Stimulated activated CD4-positive, alpha-beta T cell treated with anti-CD3 and anti-CD28 coated beads, TNF-alpha, amount 100 ng/mL, for 4 hours (primary cell): Measurements from ENCODE around the gene TRMT61A.
"Not testable (repeated sequence)": the region's sequence is repeated elsewhere in the genome, so short reads cannot be mapped to it uniquely, and the experiment has no call there.

Source experiments
- DNase-seq, 3 experiments: peaks; one replicate each; pipeline ENCODE4 v3.0.0-alpha.2; 2020; ENCODE audit warnings: low read depth in 3 of 3

The TRMT61A gene

GRCh38 chr14:103508521-103509329 lies 20.3 kb upstream of the TRMT61A start:
- no peak for DNase-seq

- DNase-seq = no peak
Measured at GRCh38 chr14:103509864-103510723, 18.9 kb upstream of the TRMT61A start.

GRCh38 chr14:103510724-103511693 lies 18.0 kb upstream of the TRMT61A start:
- DNase-seq = no peak

GRCh38 chr14:103512180-103512579 lies 16.8 kb upstream of the TRMT61A start:
- DNase-seq = not testable (repeated sequence)

GRCh38 chr14:103512701-103513611 lies 16.0 kb upstream of the TRMT61A start:
- DNase-seq = no peak

GRCh38 chr14:103514596-103515421 lies 14.2 kb upstream of the TRMT61A start:
- no peak for DNase-seq

- no peak for DNase-seq
Measured at GRCh38 chr14:103516426-103517173, 12.4 kb upstream of the TRMT61A start.

- DNase-seq = no peak
Measured at GRCh38 chr14:103517174-103517566, 11.8 kb upstream of the TRMT61A start.

GRCh38 chr14:103517721-103518421 lies 11.1 kb upstream of the TRMT61A start:
- DNase-seq = no peak

GRCh38 chr14:103518422-103519042 lies 10.5 kb upstream of the TRMT61A start:
- DNase-seq = peak in 2 of 3 experiments; percentile 28 to 42

GRCh38 chr14:103519043-103519836 lies 9.8 kb upstream of the TRMT61A start:
- no peak for DNase-seq

GRCh38 chr14:103519837-103520212 lies 9.2 kb upstream of the TRMT61A start:
- DNase-seq = no peak

- DNase-seq = no peak
Measured at GRCh38 chr14:103520269-103520656, 8.7 kb upstream of the TRMT61A start.

- peak; percentile 39 to 58 (median 55) for DNase-seq
Measured at GRCh38 chr14:103520657-103521437, 8.1 kb upstream of the TRMT61A start.

GRCh38 chr14:103521438-103521950 lies 7.5 kb upstream of the TRMT61A start:
- DNase-seq = no peak

- DNase-seq = no peak
Measured at GRCh38 chr14:103521951-103522563, 6.9 kb upstream of the TRMT61A start.
